Spleen (tissue), 7 donors: Measurements from ENCODE around the gene ADAMTS4.

Source experiments
- POLR2A ChIP-seq, 3 donors: fragments of 450-650 bp; IDR thresholded peaks; one replicate each; pipeline ENCODE4 v1.5.1; 2017; ENCODE audit warnings: antibody characterized with exemption in 3 of 3, mild to moderate bottlenecking in 1 of 3
- POLR2AphosphoS5 ChIP-seq, 3 donors: sonication (generic); formaldehyde crosslinking; IDR thresholded peaks; one replicate each; pipeline ENCODE4 v1.5.1; 2017; ENCODE audit warnings: antibody characterized with exemption in 3 of 3
- TF ChIP-seq, protein P1 (sequence below), 11 experiments: fragments of 200-600 bp in 7 of 11; fragments of 450-650 bp in 4 of 11; sonication (generic) in 4 of 11; IDR thresholded peaks in 8 of 11; conservative IDR thresholded peaks in 3 of 11; 1 replicate in 7 of 11; 2 replicates in 4 of 11; pipeline versions ENCODE4 v1.4.0 to v1.8.0; 2016 to 2021; ENCODE audit warnings: antibody characterized with exemption in 11 of 11, inconsistent platforms in 4 of 11, mild to moderate bottlenecking in 1 of 11
- donor health status: DM: no; HTN: no; CAD: no; lungs with moderate emphysema.
- donor health status: DM: no; HTN: no; CAD: no.
- donor health status: DM: no; HTN: no; CAD: no.

DNA sequence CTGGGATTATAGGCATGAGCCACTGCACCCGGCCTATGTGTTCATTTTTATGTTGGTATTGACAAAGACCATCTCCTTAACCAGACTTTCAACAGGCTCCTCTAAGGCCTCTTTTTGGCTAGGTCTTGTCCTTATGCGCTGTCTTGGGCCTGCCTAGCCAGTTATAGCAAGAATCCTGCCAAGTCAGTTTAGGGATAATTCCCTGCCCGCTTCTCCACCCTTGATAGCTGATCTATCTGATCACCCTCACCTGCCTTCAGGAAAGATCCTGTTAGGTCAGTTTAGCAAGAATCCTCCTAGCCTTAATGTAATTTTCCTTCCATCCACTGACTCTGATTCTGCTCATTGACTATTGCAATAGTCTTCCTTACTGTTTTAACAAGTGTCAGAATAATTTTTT is 19.2 kb downstream of the ADAMTS4 start:
- TF ChIP-seq, protein P1, sequence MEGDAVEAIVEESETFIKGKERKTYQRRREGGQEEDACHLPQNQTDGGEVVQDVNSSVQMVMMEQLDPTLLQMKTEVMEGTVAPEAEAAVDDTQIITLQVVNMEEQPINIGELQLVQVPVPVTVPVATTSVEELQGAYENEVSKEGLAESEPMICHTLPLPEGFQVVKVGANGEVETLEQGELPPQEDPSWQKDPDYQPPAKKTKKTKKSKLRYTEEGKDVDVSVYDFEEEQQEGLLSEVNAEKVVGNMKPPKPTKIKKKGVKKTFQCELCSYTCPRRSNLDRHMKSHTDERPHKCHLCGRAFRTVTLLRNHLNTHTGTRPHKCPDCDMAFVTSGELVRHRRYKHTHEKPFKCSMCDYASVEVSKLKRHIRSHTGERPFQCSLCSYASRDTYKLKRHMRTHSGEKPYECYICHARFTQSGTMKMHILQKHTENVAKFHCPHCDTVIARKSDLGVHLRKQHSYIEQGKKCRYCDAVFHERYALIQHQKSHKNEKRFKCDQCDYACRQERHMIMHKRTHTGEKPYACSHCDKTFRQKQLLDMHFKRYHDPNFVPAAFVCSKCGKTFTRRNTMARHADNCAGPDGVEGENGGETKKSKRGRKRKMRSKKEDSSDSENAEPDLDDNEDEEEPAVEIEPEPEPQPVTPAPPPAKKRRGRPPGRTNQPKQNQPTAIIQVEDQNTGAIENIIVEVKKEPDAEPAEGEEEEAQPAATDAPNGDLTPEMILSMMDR (IDR thresholded peaks at IDR 0.05 in 8 of 11, conservative IDR thresholded peaks at IDR 0.05 in 3 of 11): no peak
- TF ChIP-seq POLR2A (IDR thresholded peaks at IDR 0.05): no peak
- TF ChIP-seq POLR2AphosphoS5 (IDR thresholded peaks at IDR 0.05): no peak
